HG03378 (cell line): ENCODE data around the gene PLA2G4E.

Source experiments
- ATAC-seq: cut with Tn5 transposase; IDR thresholded peaks from one replicate; pipeline ENCODE4 v1.9.1; 2021; ENCODE audit warnings: mild to moderate bottlenecking, moderate library complexity; ENCODE audit not compliant: unreplicated experiment

The PLA2G4E gene

DNA sequence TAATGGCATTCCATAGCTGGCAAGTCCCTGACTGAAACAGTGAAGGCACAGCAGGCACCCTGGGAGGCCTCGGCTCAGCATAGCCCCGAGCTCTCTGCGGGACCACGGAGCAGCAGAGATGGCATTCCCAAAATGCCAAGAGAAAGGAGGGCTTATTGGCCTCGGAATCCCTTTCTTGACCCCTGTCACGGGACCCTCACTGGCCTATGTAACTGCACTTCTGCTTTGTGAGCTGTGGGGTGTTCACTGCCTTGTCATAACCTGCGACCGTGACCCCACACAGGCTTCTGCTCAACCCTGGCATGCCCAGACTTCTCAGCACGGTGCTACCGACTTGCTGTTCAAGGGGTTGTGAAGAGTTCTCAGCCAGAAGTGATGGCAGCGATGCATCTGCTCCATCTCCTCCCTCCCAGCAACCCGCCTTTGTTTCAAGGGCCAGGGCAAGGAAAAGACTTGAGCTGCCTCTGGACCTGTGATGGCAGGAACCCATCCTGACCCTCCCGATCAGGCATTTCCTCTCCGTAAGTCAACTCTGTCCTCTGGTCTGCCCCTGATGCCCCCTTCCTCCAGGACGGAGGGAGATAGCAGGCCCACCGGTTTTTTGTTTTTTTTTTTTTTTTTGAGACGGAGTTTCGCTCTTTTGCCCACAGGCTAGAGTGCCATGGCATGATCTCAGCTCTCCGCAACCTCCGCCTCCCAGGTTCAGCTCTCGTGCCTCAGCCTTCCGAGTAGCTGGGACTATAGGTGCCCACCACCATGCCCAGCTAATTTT lies 79.0 kb downstream of the PLA2G4E start:
- no peak for ATAC-seq

DNA sequence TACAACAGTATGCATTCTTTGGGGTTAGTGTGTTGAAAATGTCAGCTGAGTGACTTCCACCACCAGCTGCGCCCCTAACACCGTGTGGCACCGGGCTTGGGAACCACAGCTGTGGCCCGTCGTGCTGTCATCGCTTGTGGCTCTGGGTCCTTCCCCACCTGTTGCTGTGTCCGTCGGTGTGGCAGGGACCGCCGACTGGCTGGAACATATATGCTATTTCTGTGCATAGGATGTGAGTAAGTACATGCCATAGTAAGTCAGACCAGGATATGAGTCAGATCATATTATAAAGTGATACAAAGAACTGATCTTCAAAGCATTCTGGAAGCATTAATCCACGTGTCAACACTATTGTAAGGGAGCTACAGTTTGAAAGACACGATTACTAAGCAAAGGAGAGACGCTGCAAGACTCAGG lies 80.4 kb downstream of the PLA2G4E start:
- no peak for ATAC-seq

DNA sequence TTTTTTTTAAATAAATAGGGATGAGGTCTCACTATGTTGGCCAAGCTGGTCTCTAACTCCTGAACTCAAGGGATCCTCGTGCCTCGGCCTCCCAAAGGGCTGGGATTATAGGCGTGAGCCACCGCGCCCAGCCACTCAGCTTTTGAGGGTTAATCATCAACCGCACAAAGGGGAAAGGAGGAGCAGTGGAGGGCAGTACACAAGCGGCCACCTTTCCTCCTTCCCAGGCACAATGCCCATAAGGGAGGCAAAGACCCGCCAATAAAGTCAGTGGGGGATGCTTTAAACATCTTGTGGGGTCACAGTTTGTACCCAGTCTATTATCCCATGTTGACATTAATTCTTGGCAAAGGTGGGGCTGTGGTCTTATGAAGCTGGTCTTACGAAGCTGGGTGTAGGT lies 80.9 kb downstream of the PLA2G4E start:
- ATAC-seq: no peak

DNA sequence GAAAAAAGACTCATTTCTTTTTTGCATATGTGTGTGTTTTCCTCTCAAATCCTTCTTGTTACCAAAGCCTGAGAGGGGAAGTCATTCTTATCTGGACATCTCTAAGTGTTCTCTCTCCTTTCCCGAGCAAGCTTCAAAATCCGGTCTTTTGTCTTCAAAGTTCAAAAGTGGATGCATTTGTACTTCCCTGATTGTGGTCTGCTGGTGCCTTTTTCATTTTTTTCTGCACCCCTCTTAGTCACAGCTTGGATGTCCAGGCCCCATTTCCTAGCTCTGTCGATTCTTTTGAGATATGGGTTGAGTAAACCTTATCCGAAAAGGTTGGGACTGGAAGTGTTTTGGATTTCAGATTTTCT lies 83.3 kb downstream of the PLA2G4E start:
- ATAC-seq: no peak

DNA sequence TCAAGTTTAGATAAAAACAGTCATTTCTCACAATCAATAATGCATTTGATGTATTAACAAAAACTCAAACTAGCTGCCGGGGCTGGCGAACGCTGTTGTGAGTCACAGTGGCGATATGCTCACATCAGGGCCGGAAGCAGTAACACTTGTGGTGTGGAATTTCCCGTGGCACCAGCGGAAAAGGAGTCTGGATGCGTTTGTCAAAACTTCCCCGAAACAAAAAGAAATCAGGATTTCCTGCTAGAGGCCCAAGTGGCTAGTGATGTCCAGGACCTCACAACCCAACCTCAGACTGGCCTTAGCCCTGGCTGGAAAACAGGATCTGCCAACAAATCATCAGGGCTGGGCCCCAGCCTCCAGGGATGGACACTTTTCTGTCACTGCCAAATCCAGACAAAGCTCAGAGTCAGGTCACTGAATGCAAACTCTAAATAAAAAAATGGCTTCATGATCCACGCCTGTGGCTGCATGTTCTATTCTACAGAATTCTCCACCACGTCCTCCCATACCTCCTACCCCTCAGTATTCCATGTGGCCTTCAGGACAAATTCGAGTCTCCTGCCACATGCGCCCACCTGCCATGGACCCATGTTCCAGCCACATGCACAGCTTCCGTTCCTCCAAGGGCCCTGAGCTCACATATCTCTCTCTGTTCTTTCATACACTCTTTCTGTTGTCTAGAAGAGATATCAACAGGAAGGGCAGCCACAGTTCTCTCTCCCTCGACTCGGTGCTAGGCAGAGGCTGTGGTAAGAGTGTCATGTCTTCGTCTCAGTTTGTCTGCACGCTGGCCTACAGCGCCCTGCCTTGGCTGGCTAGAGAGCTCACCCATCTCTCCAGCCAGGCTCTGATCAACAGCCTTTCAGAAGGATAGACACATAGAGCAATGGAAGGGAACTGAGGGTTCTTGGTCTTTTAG lies 83.9 kb downstream of the PLA2G4E start:
- no peak for ATAC-seq

DNA sequence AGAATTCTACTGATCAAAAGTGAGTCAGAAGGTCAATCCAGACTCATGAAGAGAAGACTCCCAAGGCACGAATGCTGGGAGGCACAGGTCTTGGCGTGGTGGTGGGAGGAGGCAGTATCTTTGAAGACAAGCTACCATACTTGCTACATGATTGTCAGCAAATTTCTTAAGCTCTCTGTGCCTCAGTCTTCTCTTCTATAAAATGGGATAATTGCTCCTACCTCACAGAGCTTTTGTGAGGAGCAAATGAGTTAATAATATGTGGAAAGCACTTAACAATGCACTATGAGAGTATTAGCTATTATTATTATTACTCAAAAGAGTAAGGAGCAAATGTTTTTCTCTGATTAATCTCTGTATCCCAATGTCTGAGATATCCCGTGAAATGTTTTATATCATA lies 84.7 kb downstream of the PLA2G4E start:
- ATAC-seq: no peak

DNA sequence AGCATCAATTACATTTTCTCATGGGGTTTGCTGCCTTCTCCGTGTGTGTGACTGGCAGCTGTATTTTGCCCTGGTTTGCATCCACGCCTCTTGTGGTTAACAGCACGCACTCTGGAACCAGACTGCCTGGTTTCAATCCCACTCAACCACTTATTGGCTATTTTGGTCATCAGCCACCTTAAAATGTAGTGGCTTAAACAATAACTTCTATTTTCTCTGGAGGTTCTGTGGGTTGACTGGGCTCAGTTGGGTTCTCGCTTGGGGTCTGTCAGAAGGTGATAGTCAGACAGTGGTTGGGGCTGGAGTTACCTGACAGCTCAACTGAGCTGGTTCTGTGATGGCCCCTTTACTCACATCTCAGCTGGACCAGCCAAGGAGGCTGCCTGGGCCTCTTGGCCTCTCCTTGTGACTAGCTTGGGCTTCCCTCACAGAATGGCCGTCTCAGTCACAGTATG lies 85.2 kb downstream of the PLA2G4E start:
- no peak for ATAC-seq

DNA sequence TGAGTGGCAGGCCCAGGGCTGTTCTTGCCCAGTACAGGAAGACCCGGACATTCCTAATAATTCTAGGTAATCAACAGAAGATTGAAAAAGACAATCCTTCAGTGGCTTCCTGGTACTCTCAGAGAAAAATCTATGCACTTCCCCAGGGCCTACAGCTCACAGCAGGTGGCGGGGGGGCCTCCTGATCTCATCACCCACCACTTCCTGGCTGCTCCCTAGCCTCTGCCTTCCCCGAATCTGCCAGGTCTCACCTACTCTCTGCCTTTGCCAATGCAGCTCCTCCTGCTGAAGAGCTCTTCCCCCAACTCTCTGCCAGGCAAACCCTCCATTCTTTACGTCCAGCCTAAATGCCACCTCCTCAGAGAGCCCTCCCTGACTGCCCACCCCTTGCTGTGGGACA lies 86.0 kb downstream of the PLA2G4E start:
- ATAC-seq: no peak

DNA sequence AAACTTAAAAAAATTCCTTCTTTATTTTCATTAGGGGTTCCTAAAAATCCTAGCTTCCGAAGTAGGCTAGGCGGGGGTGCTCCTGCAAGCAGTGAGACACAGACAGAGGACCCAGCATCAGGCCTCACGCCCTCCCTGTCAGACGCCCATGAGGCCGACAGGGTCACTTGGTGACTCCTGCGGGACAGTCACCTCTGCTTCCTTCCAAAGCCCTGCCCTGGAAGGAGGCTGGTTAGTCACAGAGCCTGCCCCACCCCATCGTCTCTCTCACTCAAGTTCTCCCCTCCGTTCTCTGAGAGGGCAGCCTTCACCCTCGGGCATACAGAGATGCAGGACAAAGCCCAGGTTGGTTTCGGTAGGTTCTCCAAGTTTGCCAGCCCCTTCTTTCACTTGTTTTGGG lies 87.1 kb downstream of the PLA2G4E start:
- ATAC-seq: no peak

DNA sequence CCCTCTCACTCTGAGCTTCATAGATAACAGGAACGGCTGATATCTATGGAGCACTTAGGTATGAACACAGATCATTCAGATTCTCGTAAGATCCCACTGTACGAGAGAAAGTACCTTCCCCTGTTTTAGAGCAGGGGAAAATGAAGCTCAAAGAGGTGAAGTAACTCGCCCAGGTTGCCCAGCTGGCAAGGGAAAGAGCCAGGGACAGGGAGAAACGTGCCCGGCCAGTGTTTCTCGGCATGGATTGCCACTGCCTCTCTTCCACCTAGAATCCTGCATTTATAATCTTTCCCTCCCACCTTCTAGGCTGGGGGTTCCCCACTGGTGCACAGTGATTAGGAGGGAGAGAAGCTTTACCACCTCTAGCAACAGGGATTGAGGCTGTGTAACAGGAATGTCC lies 87.5 kb downstream of the PLA2G4E start:
- no peak for ATAC-seq

DNA sequence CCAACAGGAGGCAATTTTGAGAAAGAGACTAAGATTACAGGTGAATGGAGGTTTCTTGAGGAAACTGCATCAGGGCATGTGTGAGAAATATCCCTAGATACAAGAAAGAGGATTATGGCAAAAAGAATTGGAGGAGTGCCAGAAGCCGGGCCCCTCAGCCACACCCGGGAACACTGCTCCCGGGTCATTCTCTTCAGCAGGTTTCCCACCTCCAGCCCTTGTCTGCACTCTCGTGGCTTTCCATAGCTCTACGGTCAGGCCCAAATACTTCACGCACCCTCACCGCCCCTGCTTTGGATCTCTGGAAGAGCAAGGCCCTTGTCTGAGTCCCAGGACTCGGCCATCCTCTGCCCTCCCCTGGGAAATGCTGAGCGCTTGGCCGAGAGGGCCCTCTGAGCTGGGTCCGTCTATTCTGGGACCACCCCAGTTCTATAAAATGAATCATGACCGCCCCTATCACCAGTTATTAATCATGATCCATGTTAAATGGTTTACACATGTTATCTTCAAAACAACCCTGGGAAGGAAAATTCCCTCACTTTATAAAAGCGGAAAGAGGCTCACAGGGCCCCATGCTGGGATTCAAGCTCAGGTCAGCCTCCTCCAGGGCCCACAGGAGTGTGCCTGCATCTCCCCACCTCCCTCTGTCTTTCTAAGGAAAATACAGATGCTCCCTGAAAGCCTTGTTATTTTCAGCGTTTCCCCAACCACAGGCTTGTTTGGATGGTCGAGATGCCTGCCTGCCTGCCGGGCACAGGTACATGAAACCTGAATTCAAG lies 88.1 kb downstream of the PLA2G4E start:
- no peak for ATAC-seq

DNA sequence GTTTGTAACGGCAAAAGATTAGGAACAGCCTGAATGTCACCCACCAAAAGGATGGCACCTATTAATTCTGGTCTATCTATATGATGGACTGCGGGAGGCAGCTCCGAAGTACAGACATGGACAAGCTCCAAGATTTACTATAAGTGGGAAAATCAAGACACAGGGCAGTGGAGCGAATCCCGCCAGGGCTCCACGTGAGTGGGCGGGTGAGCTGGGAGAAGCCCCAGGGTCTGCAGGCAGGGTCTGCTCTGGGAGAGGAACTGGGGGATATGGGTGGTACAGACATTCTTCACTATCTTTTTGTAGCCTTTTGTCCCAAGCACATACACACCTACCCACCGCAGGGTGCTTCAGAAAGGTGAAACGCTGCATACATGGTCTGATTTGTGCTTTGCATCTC lies 88.7 kb downstream of the PLA2G4E start:
- no peak for ATAC-seq
